ENCODE measurements around the gene ULK4. TPM values are rescaled to one million over a fixed set of nuclear protein-coding genes. Genes with fewer than 3 reads are reported as not detected.

The ULK4 gene
- total and polyA plus RNA-seq, 12 donors, result 1.6 to 24.5 (median 6.9) TPM

DNA sequence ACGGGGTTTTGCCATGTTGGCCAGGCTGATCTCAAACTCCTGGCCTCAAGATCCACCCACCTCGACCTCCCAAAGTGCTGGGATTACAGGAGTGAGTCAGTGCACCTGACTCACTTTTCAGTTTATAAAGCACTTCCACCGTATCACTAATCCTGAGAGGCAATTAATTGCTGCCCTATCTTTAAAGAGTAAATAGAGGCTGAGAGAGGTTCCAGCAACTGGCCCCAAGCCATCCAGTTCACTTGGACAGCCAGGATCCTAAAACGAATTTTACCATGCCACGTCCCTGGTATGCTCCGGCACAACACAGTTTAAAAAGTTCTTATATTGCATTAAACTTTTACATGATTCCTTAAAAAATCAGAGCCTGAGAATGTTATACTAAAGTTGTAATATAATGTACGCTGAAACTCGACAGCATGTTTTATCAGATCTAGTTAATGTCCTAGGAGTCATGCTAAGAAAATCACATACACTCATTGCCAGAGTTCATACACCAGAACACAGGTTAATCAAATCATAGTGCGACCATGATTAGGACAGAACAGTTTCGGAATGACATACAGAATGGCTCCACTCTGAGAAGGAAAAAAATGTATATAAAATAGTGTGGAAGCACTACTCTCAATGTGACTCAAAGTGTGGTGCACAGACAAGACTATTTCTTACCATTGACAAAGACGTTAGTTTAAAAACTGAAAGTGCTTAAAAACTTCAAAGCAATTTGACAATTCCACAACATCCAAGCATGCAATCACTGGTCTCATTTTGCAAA lies 125.4 kb downstream of the ULK4 start:
- intact Hi-C loops (cut with DNase I), result no loop called here
- H3K9me3 ChIP-seq (replicated peaks in 1 of 3), result no peaks in the 10 kb centered on the region
- TF ChIP-seq, protein P1, sequence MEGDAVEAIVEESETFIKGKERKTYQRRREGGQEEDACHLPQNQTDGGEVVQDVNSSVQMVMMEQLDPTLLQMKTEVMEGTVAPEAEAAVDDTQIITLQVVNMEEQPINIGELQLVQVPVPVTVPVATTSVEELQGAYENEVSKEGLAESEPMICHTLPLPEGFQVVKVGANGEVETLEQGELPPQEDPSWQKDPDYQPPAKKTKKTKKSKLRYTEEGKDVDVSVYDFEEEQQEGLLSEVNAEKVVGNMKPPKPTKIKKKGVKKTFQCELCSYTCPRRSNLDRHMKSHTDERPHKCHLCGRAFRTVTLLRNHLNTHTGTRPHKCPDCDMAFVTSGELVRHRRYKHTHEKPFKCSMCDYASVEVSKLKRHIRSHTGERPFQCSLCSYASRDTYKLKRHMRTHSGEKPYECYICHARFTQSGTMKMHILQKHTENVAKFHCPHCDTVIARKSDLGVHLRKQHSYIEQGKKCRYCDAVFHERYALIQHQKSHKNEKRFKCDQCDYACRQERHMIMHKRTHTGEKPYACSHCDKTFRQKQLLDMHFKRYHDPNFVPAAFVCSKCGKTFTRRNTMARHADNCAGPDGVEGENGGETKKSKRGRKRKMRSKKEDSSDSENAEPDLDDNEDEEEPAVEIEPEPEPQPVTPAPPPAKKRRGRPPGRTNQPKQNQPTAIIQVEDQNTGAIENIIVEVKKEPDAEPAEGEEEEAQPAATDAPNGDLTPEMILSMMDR (IDR thresholded peaks at IDR 0.05), result no peak
- TF ChIP-seq POLR2A (IDR thresholded peaks at IDR 0.05), result no peak

DNA sequence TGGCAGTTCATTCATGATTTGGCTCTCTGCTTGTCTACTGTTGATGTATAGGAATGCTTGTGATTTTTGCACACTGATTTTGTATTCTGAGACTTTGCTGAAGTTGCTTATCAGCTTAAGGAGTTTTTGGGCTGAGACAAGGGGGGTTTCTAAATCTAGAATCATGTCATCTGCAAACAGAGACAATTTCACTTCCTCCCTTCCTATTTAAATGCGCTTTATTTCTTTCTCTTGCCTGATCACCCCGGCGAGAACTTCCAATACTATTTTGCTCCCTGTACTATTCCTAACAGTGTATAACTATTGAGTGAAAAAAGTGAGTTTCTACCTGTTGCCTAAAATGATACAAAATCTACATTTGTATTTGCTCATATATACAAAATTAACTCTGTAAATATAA lies 128.3 kb downstream of the ULK4 start:
- Histone ChIP-seq H3K4me1 (replicated peaks in 1 of 2) (no peaks in the 10 kb centered on the region), H3K27ac (no peak overlapping the region), H3K4me3 (no peak overlapping the region), H3K9me3 (replicated peaks in 1 of 3) (no peaks in the 10 kb centered on the region), H3K27me3 (no peaks in the 10 kb centered on the region), H3K36me3 (replicated peaks in 1 of 2) (no peaks in the 10 kb centered on the region)
- WGBS, 4 donors, result 89 to 100% (median 97%) methylated on average over 3 of the region's 3 CpGs
- TF ChIP-seq, protein P1 (IDR thresholded peaks at IDR 0.05), result no peak
- TF ChIP-seq POLR2A (IDR thresholded peaks at IDR 0.05), result no peak
- DNase-seq, result no peak
- intact Hi-C loops (cut with DNase I), result no loop called here

More for the DNA sequence above, 125.4 kb downstream of the ULK4 start:
- Histone ChIP-seq H3K27ac (no peak overlapping the region), H3K4me3 (no peak overlapping the region), H3K27me3 (no peaks in the 10 kb centered on the region), H3K36me3 (replicated peaks in 1 of 2) (no peaks in the 10 kb centered on the region), H3K4me1 (replicated peaks in 1 of 2) (no peaks in the 10 kb centered on the region)
- no peak for DNase-seq
- WGBS, 4 donors, result 78 to 87% (median 82%) methylated on average over 11 of the region's 11 CpGs

DNA sequence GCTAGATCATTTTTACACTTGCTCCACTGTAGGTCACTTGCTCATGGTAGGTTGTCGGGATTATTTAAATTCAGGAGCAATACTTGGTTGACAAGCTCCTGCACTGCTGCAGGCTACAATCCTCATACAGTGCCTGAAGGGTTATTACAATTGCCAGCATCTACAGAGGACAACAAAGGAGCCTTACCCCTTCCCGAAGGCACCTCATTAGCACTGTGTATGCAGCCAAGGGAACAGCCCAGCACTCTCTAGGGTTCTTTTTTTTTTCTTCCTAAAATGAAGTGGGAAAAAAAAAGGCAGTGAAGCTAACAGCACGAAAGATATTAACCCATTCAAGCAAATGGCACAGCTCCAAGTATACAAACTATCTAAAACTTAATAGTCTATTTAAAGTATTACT lies 142.7 kb downstream of the ULK4 start:
- no peaks in the 10 kb centered on the region for H3K36me3 ChIP-seq (replicated peaks in 1 of 2)
- intact Hi-C loops (cut with DNase I), result no loop called here
- TF ChIP-seq, protein P1 (IDR thresholded peaks at IDR 0.05), result no peak
- TF ChIP-seq POLR2A (IDR thresholded peaks at IDR 0.05), result no peak
- no peak for DNase-seq
- no peaks in the 10 kb centered on the region for H3K9me3 ChIP-seq (replicated peaks in 1 of 3)
- WGBS, 4 donors, result 63 to 76% (median 71%) methylated on average over 3 of the region's 3 CpGs
- no peak overlapping the region for H3K27ac ChIP-seq
- no peaks in the 10 kb centered on the region for H3K4me1 ChIP-seq (replicated peaks in 1 of 2)
- H3K27me3 ChIP-seq, result no peaks in the 10 kb centered on the region
- H3K4me3 ChIP-seq, result no peak overlapping the region

DNA sequence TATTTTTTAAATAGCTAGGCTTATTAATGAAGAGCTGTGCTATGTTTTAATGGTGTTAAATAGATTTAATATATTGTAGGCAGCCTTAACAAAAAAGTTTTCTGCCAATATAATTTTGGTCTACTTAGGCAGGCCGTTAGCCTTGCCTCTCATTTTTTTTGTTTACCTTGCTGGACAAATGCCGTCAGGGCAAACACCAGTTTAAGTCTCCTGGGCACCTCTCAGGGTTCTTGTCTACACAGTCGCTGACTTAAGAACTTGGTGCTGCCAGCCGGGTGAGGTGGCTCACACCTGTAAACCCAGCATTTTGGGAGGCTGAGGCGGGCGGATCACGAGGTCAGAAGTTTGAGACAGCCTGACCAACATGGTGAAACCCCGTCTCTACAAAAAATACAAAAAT lies 153.3 kb downstream of the ULK4 start:
- TF ChIP-seq, protein P1 (IDR thresholded peaks at IDR 0.05), result no peak
- TF ChIP-seq POLR2A (IDR thresholded peaks at IDR 0.05), result no peak
- intact Hi-C loops (cut with DNase I), result no loop called here
- WGBS, 4 donors, result 94 to 98% (median 96%) methylated on average over 8 of the region's 8 CpGs
- Histone ChIP-seq H3K27me3 (no peaks in the 10 kb centered on the region), H3K9me3 (replicated peaks in 1 of 3) (no peaks in the 10 kb centered on the region), H3K36me3 (replicated peaks in 1 of 2) (no peaks in the 10 kb centered on the region), H3K27ac (no peak overlapping the region), H3K4me3 (no peak overlapping the region), H3K4me1 (replicated peaks in 1 of 2) (no peaks in the 10 kb centered on the region)
- no peak for DNase-seq
